H1 (cell line): ENCODE measurements around the gene TSC1. TPM values are rescaled to one million over a fixed set of nuclear protein-coding genes. Genes with fewer than 3 reads are reported as not detected.

Source experiments
- BCL11A ChIP-seq, 2 experiments: IDR thresholded peaks; one replicate each; pipeline ENCODE4 v1.6.1; 2011; ENCODE audit warnings: low read depth in 2 of 2, low read length in 2 of 2, mild to moderate bottlenecking in 2 of 2
- KDM1A ChIP-seq: fragments of 200-600, 300-600 bp; sonication (generic); IDR thresholded peaks from 2 replicates; pipeline ENCODE4 v1.7.1; 2016; ENCODE audit warnings: mild to moderate bottlenecking, low read length, borderline replicate concordance
- KDM4A ChIP-seq: IDR thresholded peaks from one replicate; pipeline ENCODE4 v1.7.1; 2012; ENCODE audit warnings: low read depth, mild to moderate bottlenecking, moderate library complexity, low read length, inconsistent platforms; ENCODE audit not compliant: severe bottlenecking
- NANOG ChIP-seq: IDR thresholded peaks from 2 replicates; pipeline ENCODE4 v1.6.1; 2011; ENCODE audit warnings: low read length, low read depth, mild to moderate bottlenecking, inconsistent platforms; ENCODE audit not compliant: insufficient read depth, poor library complexity, severe bottlenecking
- PHF8 ChIP-seq: fragments of 200-600 bp; sonication (generic); conservative IDR thresholded peaks from 2 replicates; pipeline ENCODE4 v1.7.1; 2012; ENCODE audit warnings: low read depth, mild to moderate bottlenecking, inconsistent platforms, low read length, moderate library complexity
- POLR2AphosphoS5 ChIP-seq: IDR thresholded peaks from 2 replicates; pipeline ENCODE4 v1.6.1; 2011; ENCODE audit warnings: low read depth, low read length
- POU5F1 ChIP-seq: IDR thresholded peaks from 2 replicates; pipeline ENCODE4 v1.6.1; 2011; ENCODE audit warnings: low read depth, mild to moderate bottlenecking, low read length, moderate library complexity
- RNF2 ChIP-seq: fragments of 200-900, 300-1000 bp; sonication (generic); IDR thresholded peaks from 2 replicates; pipeline ENCODE4 v1.7.1; 2016; ENCODE audit warnings: borderline replicate concordance, low read depth, mild to moderate bottlenecking, antibody characterized with exemption, low read length; ENCODE audit not compliant: poor library complexity, severe bottlenecking; ENCODE audit errors: missing control alignments
- SAP30 ChIP-seq: fragments of 300-600 bp; sonication (generic); IDR thresholded peaks from 2 replicates; pipeline ENCODE4 v1.7.1; 2012; ENCODE audit warnings: low read length, moderate library complexity, mild to moderate bottlenecking, inconsistent platforms; ENCODE audit not compliant: insufficient read depth, insufficient replicate concordance
- TAF7 ChIP-seq: optimal IDR thresholded peaks from 2 replicates; pipeline ENCODE3; 2011; ENCODE audit warnings: low read depth, mild to moderate bottlenecking, inconsistent platforms, low read length, moderate library complexity, borderline replicate concordance
- TEAD4 ChIP-seq: IDR thresholded peaks from 2 replicates; pipeline ENCODE4 v1.6.1; 2012; ENCODE audit warnings: low read depth, low read length, inconsistent platforms, mixed read lengths
- polyA plus RNA-seq, 7 experiments: library from polyadenylated mRNA; depleted of rRNA in 3 of 7; stranded (reverse) in 5 of 7; unstranded in 2 of 7; fragments of >200 nt in 5 of 7; fragments of 200-250 nt in 2 of 7; gene quantifications; 1 replicate in 5 of 7; 2 replicates in 1 of 7; 4 replicates in 1 of 7; pipeline versions ENCODE4 v1.2.1 to v1.2.3, GENCODE V29; 2011 to 2013; ENCODE audit warnings: missing spikeins in 2 of 7, mixed read lengths in 2 of 7
- total RNA-seq: library from RNA; stranded (reverse); fragmentation: NEBNext Ultra II Directional; extraction: Animal tissue kit (Norgen Biotek cat#: 25700); gene quantifications from 2 replicates; pipeline ENCODE4 v1.2.1, GENCODE V29; 2021
- TF ChIP-seq, protein P1 (sequence below): IDR thresholded peaks from 2 replicates; pipeline ENCODE4 v1.6.1; 2011; ENCODE audit warnings: low read depth, mild to moderate bottlenecking, low read length; ENCODE audit not compliant: insufficient read depth
- TF ChIP-seq, protein P2 (sequence below): IDR thresholded peaks from 2 replicates; pipeline ENCODE4 v1.6.1; 2011; ENCODE audit warnings: low read length, improper control_type of control experiment
- TF ChIP-seq, protein P3 (sequence below): IDR thresholded peaks from 2 replicates; pipeline ENCODE4 v1.6.1; 2012; ENCODE audit warnings: inconsistent platforms

Gene TSC1
- total and polyA plus RNA-seq, 2 of the 8 experiments (the other 6 are each of a cell fraction or from before 2014, with no cell fraction given): 37.2 to 46.0 TPM

DNA sequence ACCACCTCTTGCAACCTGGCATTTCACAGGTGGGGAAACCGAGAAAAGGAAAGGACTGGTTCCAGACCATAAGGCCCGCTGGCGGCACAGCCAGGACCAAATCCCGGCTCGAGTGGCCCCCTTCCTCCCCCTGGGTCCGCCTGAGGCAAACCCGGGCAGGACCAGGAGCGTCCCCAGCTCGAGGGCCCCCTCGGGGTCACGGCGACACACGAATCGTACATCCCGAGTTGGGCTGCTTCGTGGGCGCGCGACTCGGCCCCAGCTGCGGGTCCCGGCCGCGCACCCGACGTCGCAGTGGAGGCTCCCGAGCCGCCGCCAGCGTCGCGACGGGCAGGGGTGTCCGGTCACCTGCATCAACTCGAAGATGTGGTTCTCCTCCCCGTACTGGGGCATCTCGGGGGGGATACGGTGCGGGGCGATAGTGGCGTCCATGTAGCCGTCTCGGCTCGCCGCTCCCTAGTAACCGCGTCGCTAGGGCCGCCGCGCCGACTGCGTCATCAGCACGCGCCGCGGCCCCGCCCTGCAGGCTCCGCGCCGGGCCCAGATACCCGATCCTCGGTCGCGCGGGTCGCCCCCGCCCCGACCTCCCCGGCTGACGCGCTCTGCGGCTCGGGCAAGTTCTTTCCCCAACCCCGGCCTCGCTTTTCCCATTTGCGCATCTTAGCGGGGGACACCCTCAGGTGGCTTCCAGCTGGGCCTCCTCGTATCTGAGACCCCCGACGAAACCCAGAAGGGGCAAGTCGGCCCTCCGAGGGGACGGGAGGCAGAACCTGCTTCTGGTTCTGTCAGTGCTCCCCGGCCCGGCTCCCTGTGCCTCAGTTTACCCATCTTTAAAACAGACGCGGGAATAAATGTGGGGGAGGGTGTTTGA, 66.4 kb downstream of the TSC1 start, which contains the start of gene AK8 (continued):
- TF ChIP-seq TAF7: peak; percentile 41
- no peak for TF ChIP-seq SAP30
- TF ChIP-seq POLR2AphosphoS5: no peak
- TF ChIP-seq, protein P1, sequence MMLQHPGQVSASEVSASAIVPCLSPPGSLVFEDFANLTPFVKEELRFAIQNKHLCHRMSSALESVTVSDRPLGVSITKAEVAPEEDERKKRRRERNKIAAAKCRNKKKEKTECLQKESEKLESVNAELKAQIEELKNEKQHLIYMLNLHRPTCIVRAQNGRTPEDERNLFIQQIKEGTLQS: peak; percentile 65; the same call in 1 of the 2 replicates
- TF ChIP-seq, protein P2, sequence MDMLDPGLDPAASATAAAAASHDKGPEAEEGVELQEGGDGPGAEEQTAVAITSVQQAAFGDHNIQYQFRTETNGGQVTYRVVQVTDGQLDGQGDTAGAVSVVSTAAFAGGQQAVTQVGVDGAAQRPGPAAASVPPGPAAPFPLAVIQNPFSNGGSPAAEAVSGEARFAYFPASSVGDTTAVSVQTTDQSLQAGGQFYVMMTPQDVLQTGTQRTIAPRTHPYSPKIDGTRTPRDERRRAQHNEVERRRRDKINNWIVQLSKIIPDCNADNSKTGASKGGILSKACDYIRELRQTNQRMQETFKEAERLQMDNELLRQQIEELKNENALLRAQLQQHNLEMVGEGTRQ: no peak
- TF ChIP-seq KDM1A: peak; percentile 84; the same call in 1 of the 2 replicates
- TF ChIP-seq PHF8: peak; percentile 66
- no peak for TF ChIP-seq TEAD4
- no peak for TF ChIP-seq NANOG
- TF ChIP-seq BCL11A (IDR thresholded peaks at IDR 0.05; ENCODE audit: low read depth in 2 of 2, low read length in 2 of 2): no peak
- TF ChIP-seq RNF2: no peak
- TF ChIP-seq, protein P3, sequence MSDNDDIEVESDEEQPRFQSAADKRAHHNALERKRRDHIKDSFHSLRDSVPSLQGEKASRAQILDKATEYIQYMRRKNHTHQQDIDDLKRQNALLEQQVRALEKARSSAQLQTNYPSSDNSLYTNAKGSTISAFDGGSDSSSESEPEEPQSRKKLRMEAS: peak; percentile 56
- TF ChIP-seq POU5F1: no peak
- TF ChIP-seq KDM4A: peak; percentile 100
